CD4-positive, CD25-positive, alpha-beta regulatory T cell (primary cell): ENCODE data around the gene PPP1CB. TPM values are rescaled to one million over a fixed set of nuclear protein-coding genes. Genes with fewer than 3 reads are reported as not detected.
A peak's percentile ranks its signal among the peaks of the same experiment; 100 is the strongest.

ENCODE experiments used
- ATAC-seq, 2 donors: fragments of 150-1000 bp; cut with Tn5 transposase; one replicate each; pipeline ENCODE4 v1.10.0; 2021; ENCODE audit warnings: low read depth in 2 of 2, moderate number of reproducible peaks in 2 of 2, moderate library complexity in 1 of 2
- DNase-seq, 3 donors: peaks; one replicate each; pipeline versions ENCODE4 v3.0.0 to v3.0.0-alpha.2; 2012 to 2022; ENCODE audit warnings: mixed read lengths in 1 of 3
- H3K27ac ChIP-seq: one replicate; pipeline ENCODE4 v1.7.0; 2013; ENCODE audit warnings: mild to moderate bottlenecking, low read length; ENCODE audit not compliant: insufficient read depth, poor library complexity, severe bottlenecking
- H3K27me3 ChIP-seq: one replicate; pipeline ENCODE4 v1.7.0; 2013; ENCODE audit warnings: low read length; ENCODE audit not compliant: control insufficient read depth, insufficient read depth
- H3K36me3 ChIP-seq: one replicate; pipeline ENCODE4 v1.7.0; 2013; ENCODE audit warnings: mild to moderate bottlenecking, low read length, moderate library complexity; ENCODE audit not compliant: control insufficient read depth, insufficient read depth
- H3K4me1 ChIP-seq: 2 replicates; pipeline ENCODE4 v1.7.0; 2013; ENCODE audit warnings: mild to moderate bottlenecking, low read length; ENCODE audit not compliant: insufficient read depth, control insufficient read depth, poor library complexity, severe bottlenecking
- H3K4me3 ChIP-seq: one replicate; pipeline ENCODE4 v1.7.0; 2013; ENCODE audit warnings: low read depth, mild to moderate bottlenecking, low read length, moderate library complexity
- H3K9me3 ChIP-seq, 2 experiments: 1 replicate in 1 of 2; 2 replicates in 1 of 2; pipeline ENCODE4 v1.7.0; 2013; ENCODE audit warnings: low read length in 2 of 2, mild to moderate bottlenecking in 1 of 2, moderate library complexity in 1 of 2; ENCODE audit not compliant: control insufficient read depth in 2 of 2
- H3K27ac Mint-ChIP-seq, 3 donors: one replicate each; pipeline ENCODE4 v1.8.0; 2020 to 2022; ENCODE audit warnings: mild to moderate bottlenecking in 3 of 3, mixed read lengths in 3 of 3, moderate library complexity in 2 of 3
- H3K27me3 Mint-ChIP-seq: one replicate; pipeline ENCODE4 v1.8.0; 2022; ENCODE audit warnings: mild to moderate bottlenecking, mixed read lengths
- H3K36me3 Mint-ChIP-seq: one replicate; pipeline ENCODE4 v1.8.0; 2020; ENCODE audit warnings: mixed read lengths
- H3K4me1 Mint-ChIP-seq, 4 donors: one replicate each; pipeline ENCODE4 v1.8.0; 2020 to 2022; ENCODE audit warnings: mixed read lengths in 4 of 4, mild to moderate bottlenecking in 1 of 4
- H3K4me3 Mint-ChIP-seq, 4 donors: one replicate each; pipeline ENCODE4 v1.8.0; 2020 to 2022; ENCODE audit warnings: mild to moderate bottlenecking in 4 of 4, mixed read lengths in 4 of 4, moderate library complexity in 3 of 4
- H3K9me3 Mint-ChIP-seq, 7 donors: one replicate each; pipeline ENCODE4 v1.8.0; 2020 to 2022; ENCODE audit warnings: mixed read lengths in 7 of 7, mild to moderate bottlenecking in 3 of 7, moderate library complexity in 2 of 7
- polyA plus RNA-seq, 4 donors: library from polyadenylated mRNA; unstranded; fragments of 300-500 nt; fragmentation: Illumina TruSeq; gene quantifications; one replicate each; pipeline ENCODE4 v1.2.3, GENCODE V29; 2021
- total RNA-seq: library from RNA; stranded (reverse); gene quantifications from one replicate; pipeline ENCODE4 v1.2.3, GENCODE V29; 2022

PPP1CB gene
- total and polyA plus RNA-seq, 5 donors from 2014 or later = 102 to 303 (median 121) TPM

DNA sequence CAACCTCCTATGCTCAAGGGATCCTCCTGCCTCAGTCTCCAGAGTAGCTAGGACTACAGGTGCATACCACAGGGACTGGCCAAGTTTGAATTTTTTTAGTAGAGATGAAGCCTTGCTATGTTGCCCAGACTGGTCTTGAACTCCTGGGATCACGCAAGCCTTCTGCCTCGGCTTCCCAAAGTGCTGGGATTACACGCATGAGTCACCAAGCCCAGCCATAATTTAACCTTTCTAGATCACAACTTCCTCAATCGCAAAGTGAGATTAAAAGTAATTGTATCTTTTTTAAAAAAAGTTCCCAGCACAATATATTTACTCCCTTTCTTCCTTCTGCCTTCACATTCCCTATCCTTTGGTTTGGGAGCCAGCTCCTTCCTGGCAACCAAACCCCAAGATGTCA, 5.8 kb upstream of the PPP1CB start:
- H3K4me3 ChIP-seq = no peak overlapping the region
- H3K27me3 ChIP-seq = no peaks in the 10 kb centered on the region
- DNase-seq (no peak), ATAC-seq (no peak)
- H3K36me3 ChIP-seq = no peaks in the 10 kb centered on the region
- H3K27me3 Mint-ChIP-seq = no peaks in the 10 kb centered on the region
- peak overlapping the region in 1 of 3 donors; percentile 99 for H3K27ac Mint-ChIP-seq
- no peaks in the 10 kb centered on the region for H3K9me3 ChIP-seq
- H3K36me3 Mint-ChIP-seq = peaks cover 15% of the 10 kb centered on the region
- H3K4me1 ChIP-seq = peaks cover 36% of the 10 kb centered on the region
- peak overlapping the region in 1 of 4 donors; percentile 13 for H3K4me3 Mint-ChIP-seq
- peaks cover 0 to 3% (median 0%) of the 10 kb centered on the region in 7 donors for H3K9me3 Mint-ChIP-seq
- peaks cover 9 to 43% (median 29%) of the 10 kb centered on the region in 4 donors for H3K4me1 Mint-ChIP-seq
- H3K27ac ChIP-seq = no peak overlapping the region

DNA sequence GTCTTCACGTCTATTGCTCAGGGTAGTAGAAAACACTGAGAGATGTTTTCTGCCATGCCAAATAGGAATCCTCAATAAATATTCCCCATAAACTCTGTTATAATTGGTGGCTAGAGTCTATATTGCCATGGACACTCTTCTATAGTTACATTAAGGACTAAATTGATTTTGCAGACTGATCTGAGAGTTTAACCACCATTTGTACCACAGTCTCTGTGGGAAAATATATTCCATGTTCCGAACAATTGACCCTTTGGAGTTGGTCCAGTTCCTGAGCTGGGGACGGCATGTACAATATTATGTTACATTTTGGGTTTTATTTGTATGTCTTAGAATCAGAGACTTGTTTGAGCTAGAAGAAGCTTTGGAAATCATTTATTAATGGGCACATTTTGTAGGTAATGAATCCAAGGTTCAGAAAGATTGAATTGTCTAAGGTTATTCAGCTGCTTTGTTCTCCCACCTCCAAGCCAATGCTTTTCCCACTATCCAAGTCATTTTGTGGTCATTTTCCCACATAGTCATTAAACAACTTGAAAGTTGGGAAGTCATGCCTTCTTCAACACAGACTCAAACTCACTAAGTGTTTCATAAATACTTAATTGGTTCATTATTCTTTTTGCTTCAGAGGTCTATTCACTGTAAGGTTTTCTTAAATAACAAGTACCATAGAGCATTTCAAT, 5.1 kb upstream of the PPP1CB start:
- peaks cover 11% of the 10 kb centered on the region for H3K36me3 Mint-ChIP-seq
- H3K4me1 Mint-ChIP-seq = peaks cover 13 to 47% (median 32%) of the 10 kb centered on the region in 4 donors
- Histone ChIP-seq H3K27ac (no peak overlapping the region), H3K36me3 (no peaks in the 10 kb centered on the region), H3K4me3 (no peak overlapping the region), H3K27me3 (no peaks in the 10 kb centered on the region), H3K4me1 (peaks cover 39% of the 10 kb centered on the region), H3K9me3 (no peaks in the 10 kb centered on the region)
- peak overlapping the region in 1 of 3 donors; percentile 99 for H3K27ac Mint-ChIP-seq
- H3K27me3 Mint-ChIP-seq = peaks cover 5% of the 10 kb centered on the region
- no peak for ATAC-seq
- DNase-seq = no peak
- H3K4me3 Mint-ChIP-seq = no peak overlapping the region
- H3K9me3 Mint-ChIP-seq = peaks cover 0 to 2% (median 0%) of the 10 kb centered on the region in 7 donors

DNA sequence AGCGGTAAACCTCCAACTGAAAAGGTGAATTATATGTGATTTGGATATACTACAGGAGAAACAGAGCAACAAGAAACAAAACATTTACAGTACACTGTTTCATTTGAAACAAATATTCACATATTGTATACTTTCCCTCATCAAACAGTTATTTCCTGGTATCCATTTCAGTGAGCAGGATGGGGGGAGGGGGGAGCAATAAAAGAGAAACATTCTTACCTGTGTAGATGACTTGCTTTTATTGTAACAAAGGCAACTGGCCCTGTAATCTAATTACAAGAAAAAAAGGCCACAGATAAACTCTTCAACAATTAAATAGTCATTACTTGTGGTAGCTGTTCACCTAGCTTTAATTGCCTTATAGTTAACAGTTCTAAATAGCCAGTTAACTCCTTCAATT, 3.9 kb upstream of the PPP1CB start:
- no peak for ATAC-seq
- H3K36me3 ChIP-seq = no peaks in the 10 kb centered on the region

DNA sequence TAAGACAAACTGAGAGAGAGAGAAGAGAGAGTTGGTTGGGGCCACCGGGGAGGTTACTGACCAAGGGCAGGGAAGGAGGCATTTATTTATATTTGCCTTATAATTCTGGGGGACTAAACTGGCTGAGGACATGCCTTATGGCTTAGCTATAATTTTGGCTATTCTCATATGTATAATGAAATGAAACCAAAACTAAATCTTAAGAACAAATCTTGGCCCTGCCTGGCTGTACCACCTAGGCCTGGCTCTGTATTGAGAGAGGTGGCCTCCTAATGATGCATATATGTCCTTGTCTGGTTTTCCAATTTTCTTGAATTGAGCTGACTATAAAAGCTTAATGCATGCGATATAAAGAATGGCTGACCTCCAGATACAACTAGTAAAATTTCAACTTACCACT, 3.5 kb upstream of the PPP1CB start:
- peak overlapping the region; percentile 66 to 88 (median 76) for H3K4me3 Mint-ChIP-seq
- Histone ChIP-seq H3K4me3 (peak overlapping the region; percentile 64), H3K27ac (peak overlapping the region; percentile 99), H3K4me1 (peaks cover 39% of the 10 kb centered on the region), H3K36me3 (no peaks in the 10 kb centered on the region), H3K9me3 (no peaks in the 10 kb centered on the region), H3K27me3 (no peaks in the 10 kb centered on the region)
- peaks cover 9% of the 10 kb centered on the region for H3K36me3 Mint-ChIP-seq
- H3K4me1 Mint-ChIP-seq = peaks cover 18 to 53% (median 37%) of the 10 kb centered on the region in 4 donors
- DNase-seq = peak in 2 of 3 donors; percentile 36 to 55
- H3K9me3 Mint-ChIP-seq = peaks cover 0 to 2% (median 0%) of the 10 kb centered on the region in 7 donors
- H3K27ac Mint-ChIP-seq = peak overlapping the region; percentile 96 to 99 (median 97)
- H3K27me3 Mint-ChIP-seq = peaks cover 13% of the 10 kb centered on the region
- no peak for ATAC-seq

More for the DNA sequence above, 3.9 kb upstream of the PPP1CB start:
- Mint-ChIP-seq H3K27me3 (peaks cover 8% of the 10 kb centered on the region), H3K27ac (peak overlapping the region; percentile 96 to 99 (median 97)), H3K36me3 (peaks cover 11% of the 10 kb centered on the region), H3K9me3 (peaks cover 0 to 2% (median 0%) of the 10 kb centered on the region in 7 donors), H3K4me3 (peak overlapping the region; percentile 66 to 88 (median 76)), H3K4me1 (peaks cover 16 to 48% (median 34%) of the 10 kb centered on the region in 4 donors)
- peaks cover 39% of the 10 kb centered on the region for H3K4me1 ChIP-seq
- peak overlapping the region; percentile 99 for H3K27ac ChIP-seq
- peak overlapping the region; percentile 64 for H3K4me3 ChIP-seq
- DNase-seq = peak in 1 of 3 donors; percentile 69
- no peaks in the 10 kb centered on the region for H3K27me3 ChIP-seq
- no peaks in the 10 kb centered on the region for H3K9me3 ChIP-seq

DNA sequence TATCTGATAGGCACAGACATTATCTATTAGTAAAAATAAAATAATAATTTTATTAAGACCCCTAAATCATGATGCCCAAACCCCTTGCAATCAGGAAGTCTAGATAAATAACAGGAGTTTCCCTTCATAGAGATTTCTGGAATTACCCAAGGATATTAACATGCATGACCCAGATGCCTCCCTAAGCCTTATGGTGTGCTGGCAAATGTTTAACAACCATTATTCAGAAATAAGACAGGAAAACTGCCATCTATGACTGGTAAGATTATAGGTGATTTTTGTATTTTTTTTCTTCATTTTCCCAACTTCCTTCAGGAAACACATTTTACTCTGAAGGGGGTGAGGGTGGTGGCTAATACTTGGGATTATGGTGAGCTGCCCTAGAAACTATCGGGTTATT, 2.7 kb upstream of the PPP1CB start:
- peaks cover 0 to 2% (median 0%) of the 10 kb centered on the region in 7 donors for H3K9me3 Mint-ChIP-seq
- DNase-seq (no peak), ATAC-seq (no peak)
- H3K27me3 Mint-ChIP-seq = peaks cover 13% of the 10 kb centered on the region
- peak overlapping the region; percentile 98 to 99 (median 99) for H3K27ac Mint-ChIP-seq
- Histone ChIP-seq H3K27ac (peak overlapping the region; percentile 99), H3K36me3 (no peaks in the 10 kb centered on the region), H3K9me3 (no peaks in the 10 kb centered on the region), H3K27me3 (no peaks in the 10 kb centered on the region), H3K4me3 (peak overlapping the region; percentile 96), H3K4me1 (peaks cover 43% of the 10 kb centered on the region)
- H3K4me3 Mint-ChIP-seq = peak overlapping the region in 3 of 4 donors; percentile 84 to 97 (median 91)
- peaks cover 1% of the 10 kb centered on the region for H3K36me3 Mint-ChIP-seq
- H3K4me1 Mint-ChIP-seq = peaks cover 18 to 56% (median 38%) of the 10 kb centered on the region in 4 donors

DNA sequence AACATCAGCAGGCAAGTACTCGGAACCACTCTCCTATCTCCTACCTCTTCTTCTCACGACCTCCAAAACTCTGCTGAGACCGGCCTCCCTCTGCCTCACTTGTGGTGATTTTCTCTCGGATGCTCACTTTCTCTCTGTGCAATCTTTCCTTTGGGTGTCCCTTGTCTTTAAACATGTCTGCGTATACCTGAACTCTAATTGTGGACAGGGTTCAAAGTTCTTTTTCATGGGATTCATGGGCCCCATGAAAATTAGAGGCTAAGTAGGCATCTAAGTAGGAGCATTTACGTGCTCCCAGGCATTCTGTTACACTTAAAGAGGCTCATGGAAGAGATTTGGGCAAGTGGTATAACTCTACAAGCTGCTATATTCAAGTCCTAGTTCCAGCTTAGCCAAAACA, 2.1 kb upstream of the PPP1CB start:
- no peaks in the 10 kb centered on the region for H3K36me3 ChIP-seq
- peak overlapping the region; percentile 98 to 99 (median 99) for H3K27ac Mint-ChIP-seq
- peak overlapping the region; percentile 96 for H3K4me3 ChIP-seq
- no peaks in the 10 kb centered on the region for H3K27me3 ChIP-seq
- H3K4me3 Mint-ChIP-seq = peak overlapping the region; percentile 47 to 97 (median 94)
- H3K4me1 Mint-ChIP-seq = peaks cover 21 to 62% (median 42%) of the 10 kb centered on the region in 4 donors
- ATAC-seq (no peak), DNase-seq (no peak)
- H3K9me3 Mint-ChIP-seq = peaks cover 0 to 2% (median 0%) of the 10 kb centered on the region in 7 donors
- no peaks in the 10 kb centered on the region for H3K9me3 ChIP-seq
- H3K4me1 ChIP-seq = peaks cover 44% of the 10 kb centered on the region
- peaks cover 13% of the 10 kb centered on the region for H3K27me3 Mint-ChIP-seq
- H3K36me3 Mint-ChIP-seq = no peaks in the 10 kb centered on the region
- peak overlapping the region; percentile 99 for H3K27ac ChIP-seq

DNA sequence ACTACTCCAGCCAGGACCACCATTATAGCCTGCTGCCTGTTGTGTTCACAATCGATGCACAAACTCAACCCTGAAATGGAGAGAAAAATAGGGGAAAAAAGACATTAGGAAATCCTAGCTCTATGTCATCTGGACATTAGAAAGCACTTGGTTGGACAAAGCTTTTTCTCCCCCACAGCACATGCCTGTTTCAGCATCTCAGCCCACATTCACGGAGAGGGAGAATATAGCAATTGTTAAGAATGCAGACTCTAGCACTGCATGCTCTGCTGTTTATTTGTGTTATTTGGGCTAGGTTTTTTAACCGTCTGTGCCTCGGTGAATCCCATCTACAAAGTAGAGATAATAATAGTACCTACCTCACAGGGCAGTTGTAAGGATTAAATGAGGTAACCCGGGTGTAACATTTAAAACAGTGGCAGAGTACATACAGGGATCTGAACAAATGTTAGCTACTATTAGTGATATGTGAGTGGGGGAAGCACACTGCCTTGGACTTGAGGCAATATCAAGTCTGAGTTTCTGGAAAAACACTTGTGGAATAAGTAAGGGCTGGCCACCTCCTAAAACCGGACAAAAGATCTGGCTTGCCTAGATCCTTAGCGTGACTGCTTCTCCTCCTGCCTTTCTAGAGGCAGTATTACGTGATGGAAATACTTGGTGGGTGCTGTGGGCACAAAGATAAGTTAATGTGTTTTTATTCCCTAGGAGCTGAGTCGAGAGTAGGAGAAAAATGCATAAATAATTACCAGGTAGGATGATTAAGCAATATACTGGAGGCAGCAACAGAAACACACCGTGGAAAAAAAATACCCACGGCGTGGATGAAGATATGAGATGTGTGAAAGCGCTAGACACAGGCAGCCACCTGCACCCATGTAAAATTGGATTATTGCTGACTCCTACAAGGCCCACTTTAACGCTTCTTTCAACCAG, 1.0 kb upstream of the PPP1CB start:
- Histone ChIP-seq H3K36me3 (no peaks in the 10 kb centered on the region), H3K4me1 (peaks cover 51% of the 10 kb centered on the region), H3K27me3 (no peaks in the 10 kb centered on the region), H3K27ac (peak overlapping the region; percentile 99), H3K9me3 (no peaks in the 10 kb centered on the region), H3K4me3 (peak overlapping the region; percentile 96)
- Mint-ChIP-seq H3K4me1 (peaks cover 29 to 73% (median 52%) of the 10 kb centered on the region in 4 donors), H3K36me3 (peaks cover 3% of the 10 kb centered on the region), H3K27me3 (peaks cover 13% of the 10 kb centered on the region), H3K4me3 (peak overlapping the region; percentile 91 to 100 (median 97)), H3K27ac (peak overlapping the region; percentile 98 to 99 (median 99)), H3K9me3 (peaks cover 0 to under 1% (median 0%) of the 10 kb centered on the region in 7 donors)
- DNase-seq = peak in 2 of 3 donors; percentile 10 to 50
- no peak for ATAC-seq
